ENCODE results near the gene GPANK1. TPM values are rescaled to one million over a fixed set of nuclear protein-coding genes. Genes with fewer than 3 reads are reported as not detected.
A peak's percentile ranks its signal among the peaks of the same experiment; 100 is the strongest.

GPANK1 gene
- total and polyA plus RNA-seq, 9 of the 15 experiments (the other 6 are each of a cell fraction or from before 2014, with no cell fraction given) = 32.2 to 111 (median 46.3) TPM

DNA sequence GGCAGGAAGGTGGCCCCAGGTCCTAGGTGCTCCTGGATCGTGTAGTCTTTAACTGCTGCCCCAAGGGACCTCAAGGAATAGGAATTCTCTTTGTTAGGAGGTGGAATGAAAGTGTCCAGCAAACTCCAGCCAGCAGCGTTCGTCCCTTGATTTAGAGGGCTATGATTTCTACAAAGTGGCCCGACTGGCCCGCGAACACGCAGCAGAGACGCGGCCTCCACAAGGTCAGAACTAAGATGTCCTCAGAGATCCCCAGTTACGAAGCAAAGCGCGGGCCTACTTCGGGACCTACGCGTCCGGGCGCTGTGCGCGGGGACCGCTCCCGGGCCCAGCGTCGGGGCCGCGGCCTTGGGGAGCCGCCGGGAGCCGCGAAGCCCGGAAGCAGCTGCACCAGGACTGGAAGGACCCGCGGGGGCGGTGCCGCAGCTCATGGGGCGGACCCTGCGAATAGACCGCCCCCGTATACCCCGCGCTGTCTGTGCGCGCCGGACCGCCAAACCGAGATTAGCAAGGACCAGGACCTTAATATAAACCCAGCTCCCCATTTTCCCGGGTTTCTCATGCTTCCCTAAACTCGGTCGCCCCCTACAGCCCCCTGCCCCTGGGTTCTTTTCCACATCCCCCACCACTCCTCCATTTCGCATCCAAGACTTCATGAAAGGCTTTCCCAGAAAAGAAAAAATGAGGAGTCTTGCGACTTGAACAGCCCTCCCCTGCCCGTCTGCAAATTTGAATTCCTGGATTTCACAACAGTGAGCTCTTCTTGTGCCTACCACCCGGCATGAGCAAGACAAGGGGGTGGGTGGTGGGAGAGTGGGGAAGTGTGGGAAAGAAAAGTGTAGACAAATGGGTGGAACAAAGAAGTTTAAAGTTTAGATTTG, 4.2 kb downstream of the GPANK1 start, which contains the start of gene C6orf47 (continued):
- TF ChIP-seq, protein P1, sequence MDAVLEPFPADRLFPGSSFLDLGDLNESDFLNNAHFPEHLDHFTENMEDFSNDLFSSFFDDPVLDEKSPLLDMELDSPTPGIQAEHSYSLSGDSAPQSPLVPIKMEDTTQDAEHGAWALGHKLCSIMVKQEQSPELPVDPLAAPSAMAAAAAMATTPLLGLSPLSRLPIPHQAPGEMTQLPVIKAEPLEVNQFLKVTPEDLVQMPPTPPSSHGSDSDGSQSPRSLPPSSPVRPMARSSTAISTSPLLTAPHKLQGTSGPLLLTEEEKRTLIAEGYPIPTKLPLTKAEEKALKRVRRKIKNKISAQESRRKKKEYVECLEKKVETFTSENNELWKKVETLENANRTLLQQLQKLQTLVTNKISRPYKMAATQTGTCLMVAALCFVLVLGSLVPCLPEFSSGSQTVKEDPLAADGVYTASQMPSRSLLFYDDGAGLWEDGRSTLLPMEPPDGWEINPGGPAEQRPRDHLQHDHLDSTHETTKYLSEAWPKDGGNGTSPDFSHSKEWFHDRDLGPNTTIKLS (IDR thresholded peaks at IDR 0.05; ENCODE audit: borderline replicate concordance, low read depth) = 0 out of 2 replicates have a peak, but pooled peaks have one; percentile 31
- no peak for TF ChIP-seq CBFB (CRISPR knock-in tag; IDR thresholded peaks at IDR 0.05)
- TF ChIP-seq ERF (CRISPR knock-in tag; IDR thresholded peaks at IDR 0.05) = peak; percentile 98
- no peak for TF ChIP-seq LARP7 (IDR thresholded peaks at IDR 0.05)
- TF ChIP-seq, protein P2, sequence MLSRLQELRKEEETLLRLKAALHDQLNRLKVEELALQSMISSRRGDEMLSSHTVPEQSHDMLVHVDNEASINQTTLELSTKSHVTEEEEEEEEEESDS (CRISPR knock-in tag; IDR thresholded peaks at IDR 0.05) = no peak
- no peak; the same call in 1 of the 2 replicates for TF ChIP-seq NFIX (CRISPR knock-in tag; IDR thresholded peaks at IDR 0.05; ENCODE audit: low read depth)
- TF ChIP-seq CREBBP (IDR thresholded peaks at IDR 0.05; ENCODE audit: low read depth, low read length) = no peak
- peak; percentile 55 to 83; a peak in 2 of 4 replicates for TF ChIP-seq RCOR1 (IDR thresholded peaks at IDR 0.05; ENCODE audit: borderline replicate concordance in 1 of 2, low read depth in 2 of 2, low read length in 2 of 2)
- TF ChIP-seq SIN3A (IDR thresholded peaks at IDR 0.05; ENCODE audit: borderline replicate concordance in 2 of 2, control insufficient read depth in 1 of 2, low read depth in 2 of 2, low read length in 2 of 2) = peak; percentile 66 to 98; a peak in 3 of 4 replicates
- TF ChIP-seq RFX5 (IDR thresholded peaks at IDR 0.05; ENCODE audit: low read depth, low read length) = no peak
- TF ChIP-seq C11orf30 (IDR thresholded peaks at IDR 0.05; ENCODE audit: low read depth) = no peak
- TF ChIP-seq ZBTB7A (IDR thresholded peaks at IDR 0.05; ENCODE audit: borderline replicate concordance, control insufficient read depth, low read depth, low read length) = peak; percentile 98
- TF ChIP-seq, protein P3, sequence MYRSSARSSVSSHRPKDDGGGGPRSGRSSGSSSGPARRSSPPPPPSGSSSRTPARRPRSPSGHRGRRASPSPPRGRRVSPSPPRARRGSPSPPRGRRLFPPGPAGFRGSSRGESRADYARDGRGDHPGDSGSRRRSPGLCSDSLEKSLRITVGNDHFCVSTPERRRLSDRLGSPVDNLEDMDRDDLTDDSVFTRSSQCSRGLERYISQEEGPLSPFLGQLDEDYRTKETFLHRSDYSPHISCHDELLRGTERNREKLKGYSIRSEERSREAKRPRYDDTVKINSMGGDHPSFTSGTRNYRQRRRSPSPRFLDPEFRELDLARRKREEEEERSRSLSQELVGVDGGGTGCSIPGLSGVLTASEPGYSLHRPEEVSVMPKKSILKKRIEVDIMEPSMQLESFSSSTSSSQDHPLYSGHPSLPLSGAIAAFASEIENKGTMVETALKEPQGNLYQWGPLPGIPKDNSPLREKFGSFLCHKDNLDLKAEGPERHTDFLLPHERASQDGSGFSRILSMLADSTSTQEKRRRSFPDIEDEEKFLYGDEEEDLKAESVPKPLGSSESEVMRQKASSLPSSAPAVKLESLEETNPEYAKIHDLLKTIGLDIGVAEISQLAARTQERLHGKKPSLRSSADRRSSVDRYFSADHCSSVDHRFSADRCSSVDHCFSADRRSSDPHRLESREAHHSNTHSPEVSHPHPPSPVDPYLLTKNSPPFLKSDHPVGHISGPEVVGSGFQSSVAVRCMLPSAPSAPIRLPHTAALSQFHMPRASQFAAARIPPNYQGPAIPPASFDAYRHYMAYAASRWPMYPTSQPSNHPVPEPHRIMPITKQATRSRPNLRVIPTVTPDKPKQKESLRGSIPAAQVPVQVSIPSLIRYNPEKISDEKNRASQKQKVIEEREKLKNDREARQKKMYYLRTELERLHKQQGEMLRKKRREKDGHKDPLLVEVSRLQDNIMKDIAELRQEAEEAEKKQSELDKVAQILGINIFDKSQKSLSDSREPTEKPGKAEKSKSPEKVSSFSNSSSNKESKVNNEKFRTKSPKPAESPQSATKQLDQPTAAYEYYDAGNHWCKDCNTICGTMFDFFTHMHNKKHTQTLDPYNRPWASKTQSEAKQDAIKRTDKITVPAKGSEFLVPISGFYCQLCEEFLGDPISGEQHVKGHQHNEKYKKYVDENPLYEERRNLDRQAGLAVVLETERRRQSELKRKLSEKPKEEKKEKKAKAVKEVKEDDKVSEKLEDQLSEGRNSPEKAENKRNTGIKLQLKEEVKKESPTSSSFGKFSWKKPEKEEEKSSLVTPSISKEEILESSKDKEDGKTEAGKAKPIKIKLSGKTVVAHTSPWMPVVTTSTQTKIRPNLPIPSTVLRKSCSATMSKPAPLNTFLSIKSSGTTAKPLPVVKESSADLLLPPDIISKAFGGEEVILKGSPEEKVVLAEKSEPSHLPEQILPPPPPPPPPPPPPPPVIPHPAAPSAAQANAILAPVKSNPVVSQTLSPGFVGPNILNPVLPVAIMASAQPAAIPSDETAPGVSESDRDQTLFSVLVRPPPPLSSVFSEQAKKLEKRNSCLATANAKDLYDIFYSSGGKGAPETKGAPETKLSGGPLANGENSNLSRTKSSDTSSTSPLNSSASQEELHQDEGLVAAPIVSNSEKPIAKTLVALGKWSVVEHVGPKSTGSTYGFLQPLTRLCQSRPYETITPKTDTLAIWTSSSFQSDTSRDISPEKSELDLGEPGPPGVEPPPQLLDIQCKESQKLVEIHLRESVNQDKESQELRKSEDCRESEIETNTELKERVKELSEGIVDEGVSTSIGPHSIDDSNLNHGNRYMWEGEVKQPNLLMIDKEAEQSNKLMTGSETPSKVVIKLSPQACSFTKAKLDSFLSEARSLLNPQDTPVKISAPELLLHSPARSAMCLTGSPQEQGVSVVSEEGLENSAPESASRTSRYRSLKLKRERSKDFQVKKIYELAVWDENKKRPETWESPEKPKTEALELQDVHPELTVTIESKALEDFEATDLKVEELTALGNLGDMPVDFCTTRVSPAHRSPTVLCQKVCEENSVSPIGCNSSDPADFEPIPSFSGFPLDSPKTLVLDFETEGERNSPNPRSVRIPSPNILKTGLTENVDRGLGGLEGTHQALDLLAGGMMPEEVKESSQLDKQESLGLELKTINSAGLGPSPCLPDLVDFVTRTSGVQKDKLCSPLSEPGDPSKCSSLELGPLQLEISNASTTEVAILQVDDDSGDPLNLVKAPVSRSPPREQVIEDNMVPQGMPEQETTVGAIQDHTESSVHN (IDR thresholded peaks at IDR 0.05; ENCODE audit: borderline replicate concordance in 1 of 2, low read depth in 1 of 2) = 0 out of 4 replicates have a peak, but pooled peaks of 1 of the 2 experiments have one; percentile 17
- TF ChIP-seq, protein P4, sequence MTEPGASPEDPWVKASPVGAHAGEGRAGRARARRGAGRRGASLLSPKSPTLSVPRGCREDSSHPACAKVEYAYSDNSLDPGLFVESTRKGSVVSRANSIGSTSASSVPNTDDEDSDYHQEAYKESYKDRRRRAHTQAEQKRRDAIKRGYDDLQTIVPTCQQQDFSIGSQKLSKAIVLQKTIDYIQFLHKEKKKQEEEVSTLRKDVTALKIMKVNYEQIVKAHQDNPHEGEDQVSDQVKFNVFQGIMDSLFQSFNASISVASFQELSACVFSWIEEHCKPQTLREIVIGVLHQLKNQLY (CRISPR knock-in tag; conservative IDR thresholded peaks at IDR 0.05) = peak in 1 of 2 experiments; percentile 59; a peak in 2 of 4 replicates
- TF ChIP-seq ZFP30 (CRISPR knock-in tag; IDR thresholded peaks at IDR 0.05; ENCODE audit: borderline replicate concordance) = no peak
